HEK293T (cell line): ENCODE results near the gene KIF26B.
"Not testable (repeated sequence)": the region's sequence is repeated elsewhere in the genome, so short reads cannot be mapped to it uniquely, and the experiment has no call there.

Source experiments
- CTCF ChIA-PET: fragments of 350-600 bp; formaldehyde crosslinking; extraction: SDS; loops from one replicate; lab custom pipeline; 2021; ENCODE audit warnings: antibody characterized with exemption, inconsistent platforms; lab: Yijun Ruan, JAX
- POLR2A ChIA-PET: fragments of 350-600 bp; formaldehyde crosslinking; extraction: SDS; loops from one replicate; lab custom pipeline; 2020; ENCODE audit warnings: antibody characterized with exemption, inconsistent platforms; lab: Yijun Ruan, JAX
- DNase-seq: peaks from one replicate; pipeline ENCODE4 v3.0.0; 2012; ENCODE audit warnings: mixed read lengths; ENCODE audit errors: extremely low spot score
- BHLHE40 ChIP-seq: fragments of 450-650 bp; IDR thresholded peaks from 2 replicates; pipeline ENCODE4 v1.6.1; 2016; ENCODE audit warnings: mild to moderate bottlenecking, moderate library complexity, borderline replicate concordance
- CTBP1 ChIP-seq: fragments of 450-650 bp; IDR thresholded peaks from 2 replicates; pipeline ENCODE4 v1.6.1; 2016; ENCODE audit warnings: borderline replicate concordance
- ELF4 ChIP-seq: fragments of 450-650 bp; IDR thresholded peaks from 2 replicates; pipeline ENCODE4 v1.6.1; 2017; ENCODE audit warnings: antibody characterized with exemption
- FOXA1 ChIP-seq: fragments of 450-650 bp; IDR thresholded peaks from 2 replicates; pipeline ENCODE4 v1.6.1; 2016; ENCODE audit warnings: mild to moderate bottlenecking
- FOXK2 ChIP-seq: fragments of 450-650 bp; IDR thresholded peaks from 2 replicates; pipeline ENCODE4 v1.6.1; 2016; ENCODE audit warnings: mild to moderate bottlenecking
- FOXM1 ChIP-seq: fragments of 450-650 bp; IDR thresholded peaks from 2 replicates; pipeline ENCODE4 v1.6.1; 2017; ENCODE audit warnings: mild to moderate bottlenecking, borderline replicate concordance
- HDGF ChIP-seq: fragments of 450-650 bp; IDR thresholded peaks from 2 replicates; pipeline ENCODE4 v1.6.1; 2017; ENCODE audit warnings: antibody characterized with exemption, borderline replicate concordance
- L3MBTL2 ChIP-seq: fragments of 450-650 bp; conservative IDR thresholded peaks from 2 replicates; pipeline ENCODE4 v1.6.1; 2016; ENCODE audit warnings: mild to moderate bottlenecking
- LEF1 ChIP-seq: fragments of 450-650 bp; IDR thresholded peaks from 2 replicates; pipeline ENCODE4 v1.6.1; 2017; ENCODE audit warnings: mild to moderate bottlenecking, borderline replicate concordance
- NFRKB ChIP-seq: fragments of 450-650 bp; IDR thresholded peaks from 2 replicates; pipeline ENCODE4 v1.6.1; 2016; ENCODE audit warnings: mild to moderate bottlenecking, moderate library complexity
- SP1 ChIP-seq: fragments of 450-650 bp; IDR thresholded peaks from 2 replicates; pipeline ENCODE4 v1.6.1; 2017
- TARDBP ChIP-seq: fragments of 450-650 bp; IDR thresholded peaks from 2 replicates; pipeline ENCODE4 v1.6.1; 2016
- ZNF384 ChIP-seq: fragments of 450-650 bp; IDR thresholded peaks from 2 replicates; pipeline ENCODE4 v1.6.1; 2016
- TF ChIP-seq, protein P1 (sequence below): fragments of 450-650 bp; IDR thresholded peaks from 2 replicates; pipeline ENCODE4 v1.6.1; 2016

KIF26B gene

DNA sequence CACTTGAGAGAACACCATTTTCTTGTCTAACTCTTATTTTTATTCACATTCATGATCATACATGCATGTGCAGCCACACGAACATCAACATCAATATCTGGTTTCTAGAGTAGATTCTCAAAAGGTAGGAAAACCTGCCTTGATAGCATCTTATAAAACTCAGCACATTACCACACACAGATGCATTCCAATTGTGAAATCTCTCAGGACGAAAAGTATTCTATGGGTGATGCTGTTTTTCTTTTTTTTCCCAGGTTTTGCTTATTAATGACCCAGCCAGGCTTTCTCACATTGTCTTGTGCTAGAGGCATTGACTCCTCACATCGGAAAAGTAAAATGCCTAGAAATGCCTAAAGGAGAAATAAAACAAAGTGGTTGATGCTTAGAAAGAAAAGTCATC, 562.8 kb downstream of the KIF26B start:
- TF ChIP-seq L3MBTL2 = no peak
- TF ChIP-seq, protein P1, sequence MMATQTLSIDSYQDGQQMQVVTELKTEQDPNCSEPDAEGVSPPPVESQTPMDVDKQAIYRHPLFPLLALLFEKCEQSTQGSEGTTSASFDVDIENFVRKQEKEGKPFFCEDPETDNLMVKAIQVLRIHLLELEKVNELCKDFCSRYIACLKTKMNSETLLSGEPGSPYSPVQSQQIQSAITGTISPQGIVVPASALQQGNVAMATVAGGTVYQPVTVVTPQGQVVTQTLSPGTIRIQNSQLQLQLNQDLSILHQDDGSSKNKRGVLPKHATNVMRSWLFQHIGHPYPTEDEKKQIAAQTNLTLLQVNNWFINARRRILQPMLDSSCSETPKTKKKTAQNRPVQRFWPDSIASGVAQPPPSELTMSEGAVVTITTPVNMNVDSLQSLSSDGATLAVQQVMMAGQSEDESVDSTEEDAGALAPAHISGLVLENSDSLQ = no peak
- DNase-seq = no peak
- ChIA-PET POLR2A (no interaction called here), CTCF (no interaction called here)

DNA sequence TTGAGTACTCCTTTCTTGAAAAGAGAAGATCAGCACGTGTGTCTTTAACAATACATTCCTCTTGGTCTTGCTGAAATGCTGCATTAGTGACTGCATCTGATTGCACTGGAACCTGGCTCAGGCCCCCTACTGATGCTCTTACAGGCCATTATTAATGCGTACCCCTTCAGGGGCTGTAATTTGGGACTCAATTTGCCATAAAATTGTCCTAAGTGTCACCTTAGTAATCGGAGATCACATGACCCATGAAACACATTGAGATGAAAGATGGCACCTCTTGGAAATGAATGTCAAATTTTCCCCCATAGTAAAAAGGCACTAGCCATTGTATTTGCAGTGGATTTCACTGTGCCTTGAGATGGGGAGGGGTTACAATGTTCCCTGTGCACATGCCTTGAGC, 563.3 kb downstream of the KIF26B start:
- no peak for DNase-seq
- POLR2A ChIA-PET = no interaction called here
- CTCF ChIA-PET = no interaction called here
- TF ChIP-seq FOXM1 (no peak), FOXK2 (no peak), ELF4 (no peak)

DNA sequence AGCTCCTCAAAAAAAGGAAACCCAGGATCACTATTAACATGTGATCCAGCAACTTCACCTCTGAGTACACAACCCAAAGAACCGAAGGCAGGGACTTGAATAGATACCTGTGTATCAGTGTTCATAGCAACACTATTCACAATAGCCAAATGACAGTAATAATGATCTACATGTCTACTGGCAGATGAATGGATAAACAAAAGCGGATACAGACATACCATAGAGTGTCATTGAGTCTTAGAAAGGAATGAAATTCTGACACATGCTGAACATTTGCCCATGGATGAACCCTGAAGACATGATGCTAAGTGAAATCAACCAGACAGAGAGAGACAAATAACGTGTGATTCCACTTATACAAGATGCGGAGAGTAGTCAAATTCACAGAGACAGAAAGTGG, 564.2 kb downstream of the KIF26B start:
- TF ChIP-seq CTBP1 = no peak
- no peak for TF ChIP-seq ZNF384
- TF ChIP-seq ELF4 = no peak
- TF ChIP-seq FOXK2 = no peak
- TF ChIP-seq LEF1 = no peak
- TF ChIP-seq BHLHE40 = no peak
- TF ChIP-seq SP1 = no peak
- TF ChIP-seq, protein P1 = no peak
- POLR2A ChIA-PET = no interaction called here
- CTCF ChIA-PET = no interaction called here
- DNase-seq = no peak

DNA sequence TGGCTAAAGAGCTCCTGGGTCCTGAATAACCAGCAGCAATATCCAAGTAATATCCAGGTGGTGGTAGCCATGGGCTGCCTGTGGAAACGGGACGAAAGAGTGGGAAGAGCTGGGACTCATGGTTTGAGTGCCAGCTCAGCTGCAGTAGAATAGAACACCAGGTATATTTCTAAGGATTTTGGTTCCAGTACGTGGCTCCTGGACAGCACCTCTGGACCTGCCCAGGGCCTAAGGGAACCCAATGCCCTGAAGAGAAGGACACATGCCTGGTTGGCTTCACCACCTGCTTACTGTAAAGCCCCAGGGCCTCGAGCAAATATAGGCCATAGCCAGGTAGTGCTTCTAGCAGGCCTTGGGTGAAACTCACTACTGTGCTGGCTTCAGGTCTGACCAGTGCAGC, 566.7 kb downstream of the KIF26B start:
- CTCF ChIA-PET = no interaction called here

DNA sequence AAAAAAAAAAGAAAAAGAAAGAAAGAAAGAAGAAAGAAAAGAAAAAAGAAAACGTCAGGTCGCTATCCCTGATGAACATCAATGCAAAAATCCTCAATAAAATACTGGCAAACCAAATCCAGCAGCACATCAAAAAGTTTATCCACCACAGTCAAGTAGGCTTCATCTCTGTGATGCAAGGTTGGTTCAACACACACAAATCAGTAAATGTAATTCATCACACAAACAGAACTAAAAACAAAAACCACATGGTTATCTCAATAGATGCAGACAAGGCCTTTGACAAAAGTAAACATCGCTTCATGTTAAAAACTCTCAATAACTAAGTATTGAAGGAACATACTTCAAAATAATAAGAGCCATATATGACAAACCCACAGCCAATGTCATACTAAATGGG, 573.2 kb downstream of the KIF26B start:
- DNase-seq, POLR2A ChIA-PET, CTCF ChIA-PET: not testable (repeated sequence)

More for the DNA sequence above, 566.7 kb downstream of the KIF26B start:
- DNase-seq = no peak
- POLR2A ChIA-PET = no interaction called here
- no peak for TF ChIP-seq ELF4
- TF ChIP-seq L3MBTL2 = no peak
- TF ChIP-seq CTBP1 = no peak
- TF ChIP-seq HDGF = no peak
- TF ChIP-seq ZNF384 = no peak
- TF ChIP-seq NFRKB = no peak
- no peak for TF ChIP-seq BHLHE40
- TF ChIP-seq FOXA1 = no peak
- TF ChIP-seq, protein P1 = no peak
- no peak for TF ChIP-seq TARDBP

DNA sequence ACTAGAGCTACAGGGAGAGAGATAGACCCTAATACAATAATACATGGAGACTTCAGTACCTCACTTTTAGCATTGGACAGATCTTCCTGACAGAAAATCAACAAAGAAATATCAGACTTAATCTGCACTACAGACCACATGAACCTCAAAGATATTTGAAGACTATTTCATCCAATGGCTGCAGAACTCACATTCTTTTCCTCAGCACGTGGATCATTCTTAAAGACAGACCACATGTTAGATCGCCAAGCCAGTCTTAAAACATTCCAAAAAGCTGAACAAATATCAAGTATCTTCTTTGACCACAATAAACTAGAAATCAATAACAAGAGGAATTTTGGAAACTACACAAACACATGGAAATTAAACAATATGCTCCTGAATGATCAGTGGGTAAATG, 576.0 kb downstream of the KIF26B start:
- DNase-seq = no peak
- no peak for TF ChIP-seq HDGF
- no peak for TF ChIP-seq SP1
- TF ChIP-seq ZNF384 = no peak
- TF ChIP-seq FOXK2 = no peak
- no peak for TF ChIP-seq LEF1
- no peak for TF ChIP-seq FOXM1
- no peak for TF ChIP-seq BHLHE40
- POLR2A ChIA-PET = no interaction called here
- CTCF ChIA-PET = no interaction called here

DNA sequence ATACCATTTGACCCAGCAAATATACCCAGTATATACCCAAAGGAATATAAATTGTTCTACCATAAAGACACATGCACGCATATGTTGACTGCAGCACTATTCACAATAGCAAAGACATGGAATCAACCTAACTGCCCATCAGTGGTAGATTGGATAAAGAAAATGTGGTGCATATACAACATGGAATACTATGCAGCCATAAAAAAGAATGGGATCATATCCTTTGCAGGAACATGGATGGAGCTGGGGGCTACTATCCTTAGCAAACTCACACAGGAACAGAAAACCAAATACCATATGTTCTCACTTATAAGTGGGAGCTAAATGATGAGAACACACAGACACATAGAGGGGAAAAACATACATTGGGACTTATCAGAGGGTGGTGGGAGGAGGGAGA, 585.6 kb downstream of the KIF26B start:
- POLR2A ChIA-PET, CTCF ChIA-PET, DNase-seq: not testable (repeated sequence)

DNA sequence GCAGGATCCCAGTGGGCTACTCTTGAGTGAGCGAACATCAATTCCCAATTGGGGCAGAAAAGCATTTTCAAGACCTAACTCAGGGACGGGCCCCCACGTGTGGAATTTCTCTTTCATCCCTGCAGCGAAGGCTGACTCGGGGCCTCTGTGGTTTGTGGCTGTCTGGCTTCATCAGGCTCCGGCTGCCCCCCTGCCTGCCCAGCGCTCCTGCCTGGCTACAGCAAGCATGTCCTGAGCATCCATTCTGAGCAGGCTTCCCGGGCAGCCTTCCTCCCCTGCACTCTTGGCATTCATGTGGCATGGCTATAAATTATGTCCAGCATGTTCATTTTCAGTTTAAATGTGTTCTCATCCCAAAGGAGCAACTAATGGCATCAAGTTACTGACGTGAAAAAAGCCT, 588.1 kb downstream of the KIF26B start:
- DNase-seq = no peak
- TF ChIP-seq, protein P1 = peak; percentile 41
- TF ChIP-seq CTBP1 = no peak
- no peak for TF ChIP-seq SP1
- ChIA-PET CTCF (no interaction called here), POLR2A (no interaction called here)
